Progenitor cell of endocrine pancreas (in vitro differentiated cells): ENCODE data around the gene CDH12. TPM values are rescaled to one million over a fixed set of nuclear protein-coding genes. Genes with fewer than 3 reads are reported as not detected.

Experiments used
- DNase-seq: peaks from one replicate; pipeline ENCODE4 v3.0.0; 2021; ENCODE audit warnings: low spot score; ENCODE audit not compliant: unreplicated experiment
- H3K27ac Mint-ChIP-seq: 2 replicates; pipeline ENCODE4 v1.8.0; 2021; ENCODE audit warnings: mild to moderate bottlenecking, moderate library complexity, mixed read lengths
- H3K27me3 Mint-ChIP-seq: 2 replicates; pipeline ENCODE4 v1.8.0; 2021; ENCODE audit warnings: mixed read lengths
- H3K36me3 Mint-ChIP-seq: 2 replicates; pipeline ENCODE4 v1.8.0; 2022; ENCODE audit warnings: mixed read lengths; ENCODE audit not compliant: insufficient read depth
- H3K4me1 Mint-ChIP-seq: 2 replicates; pipeline ENCODE4 v1.8.0; 2021; ENCODE audit warnings: low read depth, mixed read lengths
- H3K4me3 Mint-ChIP-seq: 2 replicates; pipeline ENCODE4 v1.8.0; 2021; ENCODE audit warnings: low read depth, mild to moderate bottlenecking, moderate library complexity, mixed read lengths
- H3K9me3 Mint-ChIP-seq: 2 replicates; pipeline ENCODE4 v1.8.0; 2021; ENCODE audit warnings: low read depth, mixed read lengths
- CTCF ChIP-seq: fragments of 200-600 bp; sonication (generic); IDR thresholded peaks from one replicate; pipeline ENCODE4 v1.5.0; 2021; ENCODE audit warnings: antibody characterized with exemption, mild to moderate bottlenecking; ENCODE audit not compliant: unreplicated experiment
- total RNA-seq: library from RNA; stranded (reverse); gene quantifications from 2 replicates; pipeline ENCODE4 v1.2.1, GENCODE V29; 2021

Gene CDH12
- total RNA-seq, 1 donor from 2014 or later = 2.8 TPM

DNA sequence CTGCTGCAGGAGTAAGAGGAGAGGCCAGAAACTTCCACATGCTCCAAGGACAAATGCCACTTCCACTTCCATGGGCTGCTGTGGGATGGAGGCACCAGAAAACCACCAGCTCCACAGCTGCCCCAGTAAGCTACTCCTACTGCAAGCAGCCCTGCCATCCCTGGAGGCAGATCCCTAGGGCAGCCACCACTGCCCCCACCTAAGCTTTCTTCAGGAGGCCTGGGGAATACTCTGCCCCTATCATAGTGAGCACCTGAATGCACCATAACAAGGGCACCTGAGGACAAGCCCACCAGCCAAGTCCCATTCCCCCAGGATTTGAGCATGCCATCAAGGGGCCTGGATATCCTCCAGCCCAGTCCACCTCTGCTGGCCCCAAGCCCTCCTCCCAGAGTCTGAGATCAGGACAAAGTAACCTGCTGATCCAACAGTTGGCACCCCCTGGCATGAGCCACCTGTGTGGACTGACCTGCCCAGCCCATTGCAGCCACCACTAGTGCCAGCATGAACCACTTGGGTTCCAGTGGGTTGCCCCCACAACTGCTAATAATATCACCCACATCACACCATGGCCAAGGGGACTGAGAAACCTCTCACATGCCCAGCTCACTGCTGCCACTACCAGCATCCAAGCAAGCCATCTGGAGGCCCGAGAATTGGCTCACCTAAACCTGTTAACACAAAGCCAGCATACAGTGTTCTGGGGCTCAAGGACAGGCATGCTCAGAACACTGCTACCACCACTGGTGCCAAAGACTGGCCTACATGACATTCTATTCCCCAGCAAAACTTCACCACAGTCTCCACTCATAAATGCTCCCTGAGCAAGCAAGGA lies 480.1 kb downstream of the CDH12 start:
- Mint-ChIP-seq H3K27ac (no peak overlapping the region), H3K27me3 (no peaks in the 10 kb centered on the region), H3K4me3 (no peak overlapping the region), H3K9me3 (no peaks in the 10 kb centered on the region), H3K36me3 (no peaks in the 10 kb centered on the region), H3K4me1 (peaks cover 3% of the 10 kb centered on the region)
- DNase-seq = no peak
- TF ChIP-seq CTCF = no peak

DNA sequence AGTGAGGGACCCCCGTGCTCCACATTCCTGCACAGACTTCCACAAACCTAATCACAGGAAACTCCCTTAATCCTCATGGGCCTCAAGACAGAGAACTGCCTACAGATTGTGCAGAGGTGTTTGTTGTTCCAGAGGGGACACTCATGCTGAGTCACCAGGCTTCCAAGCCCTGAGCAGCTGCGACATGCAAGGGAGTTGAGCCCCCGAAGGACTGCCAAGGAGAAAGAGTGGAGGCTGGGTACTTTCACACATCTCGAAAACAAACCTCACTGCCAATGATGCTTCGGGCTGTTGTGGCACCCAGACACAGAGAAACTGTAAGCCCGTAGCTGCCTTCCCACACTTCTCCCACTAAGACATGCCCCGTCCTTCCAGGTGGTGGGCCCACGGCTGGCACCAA lies 480.8 kb downstream of the CDH12 start:
- no peak for TF ChIP-seq CTCF
- H3K27ac Mint-ChIP-seq = no peak overlapping the region

GRCh38 chr5:22354956-22355355 lies 498.2 kb downstream of the CDH12 start:
- Mint-ChIP-seq H3K4me1 (no peaks in the 10 kb centered on the region), H3K9me3 (no peaks in the 10 kb centered on the region), H3K27me3 (no peaks in the 10 kb centered on the region), H3K4me3 (no peak overlapping the region), H3K36me3 (no peaks in the 10 kb centered on the region), H3K27ac (no peak overlapping the region)
- DNase-seq = no peak
- TF ChIP-seq CTCF = no peak

More for the DNA sequence above, 480.8 kb downstream of the CDH12 start:
- no peaks in the 10 kb centered on the region for H3K36me3 Mint-ChIP-seq
- no peaks in the 10 kb centered on the region for H3K9me3 Mint-ChIP-seq
- no peak overlapping the region for H3K4me3 Mint-ChIP-seq
- peaks cover 3% of the 10 kb centered on the region for H3K4me1 Mint-ChIP-seq
- no peaks in the 10 kb centered on the region for H3K27me3 Mint-ChIP-seq
- no peak for DNase-seq

GRCh38 chr5:22352493-22352892 lies 500.7 kb downstream of the CDH12 start:
- Mint-ChIP-seq H3K4me3 (no peak overlapping the region), H3K27ac (no peak overlapping the region), H3K36me3 (no peaks in the 10 kb centered on the region), H3K9me3 (no peaks in the 10 kb centered on the region), H3K4me1 (no peaks in the 10 kb centered on the region), H3K27me3 (no peaks in the 10 kb centered on the region)
- no peak for DNase-seq
- TF ChIP-seq CTCF = no peak

DNA sequence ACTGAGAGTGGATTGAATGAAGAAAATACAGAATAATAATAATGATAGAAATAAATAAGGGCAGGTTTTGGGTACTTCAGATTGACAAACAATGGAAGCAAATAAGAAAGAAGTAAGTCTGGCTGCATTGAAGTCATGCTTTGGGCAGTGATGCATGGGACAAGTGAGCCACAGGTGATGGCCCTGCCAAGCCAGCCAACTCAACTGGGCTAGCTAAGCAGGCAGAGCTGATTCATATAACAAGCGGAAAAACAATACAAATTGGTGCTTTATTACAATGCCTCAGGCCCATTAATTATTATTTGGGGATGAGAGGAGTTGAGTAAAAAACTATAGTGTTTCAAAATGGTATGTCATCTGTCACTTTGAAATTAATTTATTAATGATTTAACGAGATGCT lies 502.0 kb downstream of the CDH12 start:
- Mint-ChIP-seq H3K9me3 (no peaks in the 10 kb centered on the region), H3K36me3 (no peaks in the 10 kb centered on the region), H3K27ac (no peak overlapping the region), H3K4me3 (no peak overlapping the region), H3K4me1 (no peaks in the 10 kb centered on the region), H3K27me3 (no peaks in the 10 kb centered on the region)
- DNase-seq = no peak
- TF ChIP-seq CTCF = no peak
